ENCODE results near the gene PTPRK. TPM values are rescaled to one million over a fixed set of nuclear protein-coding genes. Genes with fewer than 3 reads are reported as not detected.

Gene PTPRK
- polyA plus RNA-seq, 1 donor: 57.5 TPM

DNA sequence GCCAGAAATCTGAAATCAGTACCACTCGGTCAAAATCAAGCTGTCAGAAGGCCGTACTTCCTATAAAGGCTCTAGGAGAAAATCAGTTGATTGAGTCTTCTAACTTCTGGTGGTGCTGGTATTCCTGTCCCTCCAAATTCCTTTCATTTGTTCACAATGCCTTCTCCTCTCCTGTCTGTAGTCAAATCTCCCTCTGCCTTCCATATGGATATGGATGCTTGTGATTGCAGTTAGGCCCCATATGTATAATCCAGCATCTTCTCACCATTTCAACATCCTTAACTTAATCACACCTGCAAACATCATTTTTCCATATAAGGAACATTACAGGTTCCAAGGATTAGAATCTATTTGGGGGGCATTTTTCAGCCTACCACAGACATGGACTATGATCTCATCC, 331.7 kb downstream of the PTPRK start:
- no peak for DNase-seq

DNA sequence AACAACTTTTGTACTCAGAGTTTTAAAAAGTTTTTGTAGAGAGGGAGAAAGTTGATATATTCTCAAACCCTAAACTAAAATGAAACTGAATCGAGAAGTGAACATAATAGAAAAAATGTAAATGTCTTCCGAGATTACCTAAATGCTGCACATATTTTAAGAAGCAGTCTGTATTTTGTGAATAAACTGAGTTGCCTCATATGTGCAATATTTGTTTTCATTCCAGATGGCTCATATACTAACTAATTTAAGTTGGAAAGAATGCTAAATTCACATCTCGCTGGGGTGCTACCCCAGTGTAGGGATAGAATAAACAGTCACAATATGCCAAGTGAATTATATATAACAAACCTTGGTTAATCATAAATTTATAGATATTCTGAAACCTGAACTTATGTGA, 333.7 kb downstream of the PTPRK start:
- DNase-seq: no peak

GRCh38 chr6:128179876-128180438, 340.4 kb downstream of the PTPRK start:
- no peak for DNase-seq

DNA sequence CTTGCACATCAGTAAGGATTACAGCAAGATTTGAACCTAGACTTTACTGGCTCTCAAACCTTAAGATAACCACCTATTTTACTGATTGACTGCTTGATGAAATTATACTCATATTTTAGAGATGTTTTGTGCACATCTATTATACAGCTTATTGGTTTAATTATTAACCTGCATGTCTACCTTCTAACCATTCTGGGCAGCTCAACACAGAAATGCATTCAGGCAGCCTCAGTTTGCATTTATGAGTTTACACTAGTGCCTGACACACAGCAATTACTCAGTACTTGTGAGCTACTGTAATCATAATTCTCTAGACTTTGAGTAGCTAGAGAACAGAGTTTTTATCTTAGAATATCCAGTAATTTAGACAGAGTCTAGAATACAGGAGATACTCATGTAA, 345.7 kb downstream of the PTPRK start:
- no peak for DNase-seq

DNA sequence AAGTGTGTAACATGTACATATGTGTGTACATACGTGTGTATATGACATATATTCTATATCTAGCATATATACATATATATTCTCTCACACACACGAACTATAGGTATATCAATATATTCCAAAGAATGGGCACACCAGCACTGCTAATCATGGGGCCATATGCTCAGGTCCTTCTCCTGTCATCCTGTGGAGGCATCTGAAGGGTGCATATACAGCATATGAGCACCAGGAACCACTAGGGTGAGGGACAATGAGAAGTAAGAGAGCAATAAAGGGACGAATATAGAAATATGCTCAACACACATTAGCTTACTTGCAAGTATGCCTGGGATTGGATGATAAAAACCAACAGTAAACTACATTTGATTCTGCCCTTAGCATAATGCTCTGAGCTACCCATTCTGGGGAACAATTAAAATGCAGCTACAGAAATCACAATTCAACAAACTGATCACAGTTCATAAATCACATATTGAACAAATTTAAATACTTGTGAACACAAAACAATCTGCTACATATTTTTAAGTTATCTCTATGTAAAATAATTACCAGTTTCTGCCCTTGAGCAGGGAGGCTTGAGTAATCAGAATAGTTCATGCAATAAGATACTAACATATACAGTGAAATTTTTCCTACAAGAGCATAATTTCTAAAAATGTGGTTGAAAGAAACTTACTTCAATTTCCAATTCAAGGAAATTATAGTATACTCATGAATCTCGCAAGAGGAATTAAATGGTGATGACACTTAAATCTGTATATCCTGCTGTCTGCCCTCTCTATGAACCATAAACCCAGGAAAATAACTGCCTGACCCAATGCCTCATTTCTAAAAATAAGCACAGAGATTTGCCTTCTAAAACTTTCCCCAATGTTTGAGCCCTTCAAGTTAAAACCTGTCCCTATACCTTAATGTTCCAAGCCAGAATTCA, 347.4 kb downstream of the PTPRK start:
- no peak for DNase-seq

DNA sequence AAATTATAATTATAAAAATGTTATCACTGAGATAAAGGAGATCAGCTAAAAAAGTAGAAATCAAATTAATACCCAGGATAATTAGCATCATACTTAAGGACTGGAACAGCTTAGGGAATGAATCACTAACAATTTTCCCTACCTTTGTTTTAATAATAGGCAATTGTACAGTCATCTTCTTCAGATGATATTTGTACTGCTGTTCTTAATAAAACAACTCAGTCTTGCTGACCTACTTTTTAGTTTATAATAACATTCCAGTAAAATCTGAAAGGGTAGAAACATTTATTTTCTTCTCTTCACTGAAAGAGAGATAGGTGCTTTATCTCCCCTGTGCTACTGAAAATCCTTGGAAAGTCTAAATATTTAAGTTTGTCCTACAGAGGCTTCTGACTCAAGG, 348.3 kb downstream of the PTPRK start:
- DNase-seq: no peak

DNA sequence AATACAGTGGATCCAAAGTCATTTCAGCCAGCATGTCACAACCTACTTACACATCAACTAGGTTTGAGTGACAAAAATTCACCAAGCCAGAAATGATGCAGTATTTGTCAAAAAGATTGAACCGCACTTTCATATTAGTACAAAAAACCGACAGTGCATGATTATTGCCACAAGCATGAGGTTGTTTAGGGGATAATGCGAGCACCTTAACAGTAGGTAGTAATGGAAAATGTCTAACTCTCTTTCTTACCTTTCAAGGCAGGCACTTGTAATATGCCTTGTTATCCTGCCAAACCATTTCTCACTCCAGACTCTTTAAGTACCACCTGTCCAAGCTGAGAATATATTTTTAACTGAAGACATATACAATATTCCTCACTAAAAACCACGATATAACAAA, 349.2 kb downstream of the PTPRK start:
- no peak for DNase-seq

DNA sequence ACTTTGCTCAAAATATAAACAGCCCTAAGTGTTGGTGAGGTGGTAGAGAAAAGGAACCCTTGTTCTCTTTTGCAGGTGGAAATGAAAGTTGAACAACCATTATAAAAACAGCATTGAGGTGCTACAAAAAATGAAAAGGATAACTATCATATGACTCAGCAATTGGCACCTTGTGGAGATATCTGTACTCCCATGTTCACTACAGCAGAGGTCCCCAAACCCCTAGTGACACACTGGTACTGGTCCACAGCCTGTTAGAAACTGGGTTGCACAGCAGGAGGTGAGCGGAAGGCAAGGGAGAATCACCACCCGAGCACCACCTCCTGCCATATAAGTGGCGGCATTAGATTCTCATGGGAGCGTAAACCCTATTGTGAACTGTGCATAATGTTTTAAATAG, 352.2 kb downstream of the PTPRK start:
- DNase-seq: no peak

DNA sequence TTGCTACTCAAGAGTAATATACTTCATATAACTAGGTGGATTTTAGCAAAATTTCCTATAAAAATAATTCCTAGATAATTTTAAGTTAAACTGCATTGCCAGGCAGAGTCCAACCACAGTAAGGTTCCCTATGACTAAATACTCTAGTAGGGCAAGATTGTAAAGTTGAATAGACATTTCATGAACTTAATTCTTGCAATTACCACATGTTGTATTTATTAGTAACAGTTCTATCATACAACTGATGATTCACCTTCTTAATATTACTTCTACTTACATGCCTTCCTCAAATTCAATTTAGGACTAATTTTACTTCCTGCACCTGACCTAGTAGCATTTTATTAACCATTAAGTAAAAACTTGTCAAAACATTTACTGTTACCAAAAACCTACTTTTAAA, 352.8 kb downstream of the PTPRK start:
- DNase-seq: no peak

DNA sequence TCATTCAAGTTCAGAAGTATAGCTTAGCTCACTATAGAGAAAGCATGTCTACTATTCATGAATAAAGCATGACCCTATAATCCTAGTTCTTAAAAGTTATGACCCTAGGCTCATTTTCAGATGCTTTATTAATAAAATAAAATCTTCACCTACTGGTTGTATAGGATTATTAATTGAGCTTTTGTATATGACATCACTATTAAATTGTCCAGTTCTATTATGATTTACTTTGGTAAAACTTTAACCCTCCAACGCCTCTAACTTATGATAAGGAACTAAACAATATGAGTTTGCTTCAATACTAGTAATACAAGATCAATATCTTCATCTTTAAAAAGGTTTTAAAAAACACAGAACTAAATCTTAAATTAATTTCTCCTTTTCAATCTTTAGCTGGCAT, 356.1 kb downstream of the PTPRK start:
- no peak for DNase-seq

GRCh38 chr6:128162423-128162822, 358.0 kb downstream of the PTPRK start:
- no peak for DNase-seq

GRCh38 chr6:128161839-128162238, 358.6 kb downstream of the PTPRK start:
- no peak for DNase-seq

DNA sequence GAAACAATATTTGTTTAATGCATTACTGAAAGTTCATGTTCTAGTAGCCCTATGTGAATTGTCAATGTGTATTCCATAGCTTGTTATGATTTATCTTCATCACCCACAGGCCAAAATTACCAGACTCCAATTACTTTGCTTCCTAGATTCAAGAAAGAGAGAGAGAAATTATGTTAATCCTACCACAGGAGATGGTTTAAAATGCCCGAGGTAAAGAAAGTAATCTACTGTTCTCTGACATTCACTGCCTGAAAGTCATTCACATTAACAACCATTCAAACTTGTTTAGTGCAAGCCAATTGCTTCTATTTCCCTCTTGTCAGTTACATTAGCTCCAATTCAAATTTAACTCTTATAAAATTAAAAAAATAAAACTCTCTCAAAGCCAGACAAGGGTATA, 359.1 kb downstream of the PTPRK start:
- DNase-seq: no peak

DNA sequence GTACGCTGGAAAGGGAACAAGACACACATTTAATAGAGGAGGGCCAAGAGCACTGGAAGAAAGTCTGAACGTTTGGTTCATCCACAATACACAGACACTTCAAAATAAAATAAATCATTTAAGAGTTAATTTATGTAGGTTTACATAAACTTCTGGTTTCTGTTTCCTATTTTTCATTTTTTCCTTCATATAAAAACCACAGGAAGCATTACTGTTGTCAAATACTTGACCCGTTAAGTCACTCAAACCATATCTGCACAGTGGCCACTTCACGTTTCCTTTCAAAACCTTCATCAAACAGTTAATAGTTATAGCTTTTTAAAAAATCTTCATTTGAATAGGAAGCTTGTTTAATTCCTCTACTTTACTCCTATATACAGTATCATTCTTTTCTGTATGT, 361.9 kb downstream of the PTPRK start:
- DNase-seq: no peak

GRCh38 chr6:128156321-128157111, 363.9 kb downstream of the PTPRK start:
- no peak for DNase-seq

GRCh38 chr6:128155826-128156225, 364.6 kb downstream of the PTPRK start:
- no peak for DNase-seq

DNA sequence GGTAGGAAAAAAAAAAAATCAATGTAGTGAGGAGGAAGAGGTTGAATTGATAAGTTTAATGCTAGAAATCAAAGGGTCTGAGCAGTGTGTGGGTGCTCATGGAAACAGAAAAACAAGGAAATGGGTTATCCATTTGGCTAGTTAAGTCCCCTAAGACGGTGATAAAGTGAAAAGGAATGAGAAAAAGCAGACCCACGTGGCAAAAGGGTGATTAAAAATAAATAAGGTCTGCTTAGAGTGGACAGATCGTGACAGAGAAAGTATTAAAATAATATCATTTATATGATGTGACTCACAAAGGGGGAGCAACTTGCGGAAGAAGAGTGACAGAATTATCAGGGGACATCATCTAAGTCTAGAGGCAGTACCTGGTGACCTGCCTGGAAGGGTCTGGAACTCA, 367.8 kb downstream of the PTPRK start:
- no peak for DNase-seq

- DNase-seq: no peak
Measured at GRCh38 chr6:128150376-128150775, 370.0 kb downstream of the PTPRK start.

DNA sequence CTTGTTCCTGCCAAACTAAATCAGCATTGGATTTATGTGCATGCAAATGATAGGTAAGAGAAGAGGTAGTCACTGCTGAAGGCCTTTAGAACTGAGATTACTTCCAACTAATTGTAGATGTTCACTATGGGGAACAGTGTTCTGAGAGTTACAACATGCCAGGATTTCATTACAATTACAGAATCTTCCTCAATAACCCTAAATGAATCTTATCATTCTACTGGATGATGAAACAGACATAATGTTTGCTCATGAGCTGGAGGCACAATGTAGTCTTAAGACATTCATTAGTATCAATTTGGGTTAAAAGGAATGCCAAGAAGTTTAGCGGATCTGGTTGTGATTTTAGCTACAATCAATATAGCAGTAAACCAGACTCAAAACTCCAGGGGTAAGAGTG, 370.6 kb downstream of the PTPRK start:
- DNase-seq: no peak

DNA sequence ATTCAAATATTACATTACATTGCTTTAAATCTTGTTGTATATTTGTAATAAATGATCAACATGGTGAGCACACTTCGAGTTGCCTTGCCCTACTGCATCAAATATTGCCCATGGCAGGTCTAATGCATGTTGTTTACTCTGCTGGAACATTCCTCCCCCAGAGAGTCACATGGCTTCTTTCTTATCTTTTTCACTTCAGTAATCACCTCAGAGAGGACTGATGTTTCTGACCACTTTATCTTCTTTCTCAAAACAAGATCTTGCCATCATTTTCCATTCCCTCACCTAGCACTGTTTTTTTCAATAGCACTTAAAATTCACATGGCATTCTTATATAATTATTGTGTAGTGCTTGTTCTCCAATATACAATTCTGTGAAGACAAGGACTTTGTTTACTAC, 376.1 kb downstream of the PTPRK start:
- DNase-seq: no peak

GRCh38 chr6:128141932-128142331, 378.5 kb downstream of the PTPRK start:
- DNase-seq: no peak

GRCh38 chr6:128139519-128139918, 380.9 kb downstream of the PTPRK start:
- DNase-seq: no peak

- DNase-seq: no peak
Measured at GRCh38 chr6:128138694-128139093, 381.7 kb downstream of the PTPRK start.

Data from left kidney (tissue), 2 donors.